Psoas muscle (tissue), 8 donors: ENCODE results near the gene DDA1. TPM values are rescaled to one million over a fixed set of nuclear protein-coding genes. Genes with fewer than 3 reads are reported as not detected.
A peak's percentile ranks its signal among the peaks of the same experiment; 100 is the strongest.

Experiments
- ATAC-seq, 4 donors: fragments of 200-7000 bp; cut with Tn5 transposase; one replicate each; pipeline ENCODE4 v1.9.1; 2020; ENCODE audit warnings: moderate library complexity in 3 of 4, mild to moderate bottlenecking in 2 of 4
- DNase-seq, 2 donors: peaks; one replicate each; pipeline ENCODE4 v3.0.0-alpha.2; 2020
- H3K27ac ChIP-seq: fragments of 200-600 bp; one replicate; pipeline ENCODE4 v1.8.0; 2022
- H3K27me3 ChIP-seq, 3 donors: fragments of 200-600 bp in 1 of 3; one replicate each; pipeline versions ENCODE4 v1.6.1 to v1.8.0; 2013 to 2022; ENCODE audit warnings: low read length in 2 of 3, mild to moderate bottlenecking in 2 of 3, moderate library complexity in 1 of 3; ENCODE audit not compliant: insufficient read depth in 3 of 3
- H3K36me3 ChIP-seq, 2 donors: fragments of 200-600 bp in 1 of 2; one replicate each; pipeline versions ENCODE4 v1.6.1 to v1.8.0; 2013 to 2022; ENCODE audit warnings: low read depth in 1 of 2, mild to moderate bottlenecking in 1 of 2, moderate library complexity in 1 of 2; ENCODE audit not compliant: insufficient read depth in 1 of 2
- H3K4me1 ChIP-seq: fragments of 200-600 bp; one replicate; pipeline ENCODE4 v1.8.0; 2022
- H3K4me3 ChIP-seq: fragments of 200-600 bp; one replicate; pipeline ENCODE4 v1.8.0; 2022; ENCODE audit warnings: mild to moderate bottlenecking
- H3K9me3 ChIP-seq: fragments of 200-600 bp; one replicate; pipeline ENCODE4 v1.8.0; 2022
- CTCF ChIP-seq: fragments of 200-600 bp; IDR thresholded peaks from one replicate; pipeline ENCODE4 v1.8.0; 2022; ENCODE audit warnings: antibody characterized with exemption
- WGBS, 3 donors: extraction: QIAGEN DNeasy Blood & Tissue Kit; methylation state at CpG; one replicate each; pipeline versions ENCODE4 v1.1.6 to v1.1.7; 2013; 5-methylcytosine and 5-hydroxymethylcytosine counted together
- intact Hi-C, 2 donors: fragments of 100-400 bp; cut with DNase I; formaldehyde crosslinking; loops; one replicate each; pipeline versions ENCODE4 v1.11.0 to v1.14.2; 2022
- polyA plus RNA-seq, 3 donors: library from polyadenylated mRNA; stranded (reverse); fragments of 200-250 nt; gene quantifications; one replicate each; pipeline ENCODE4 v1.2.3, GENCODE V29; 2013
- total RNA-seq, 4 donors: library from RNA; stranded (reverse); fragmentation: NEBNext Ultra II Directional in 2 of 4; extraction: Animal tissue kit (Norgen Biotek cat#: 25700) in 2 of 4; gene quantifications; one replicate each; pipeline versions ENCODE4 v1.2.1 to v1.2.4, GENCODE V29; 2021 to 2023
- donor health status: healthy with polysubstance abuse.
- donor health status: DM: no; HTN: no; CAD: no; lungs with moderate emphysema.
- donor health status: Bipolar disorder and iron deficiency.
- donor health status: healthy.
- donor health status: DM: yes; HTN: yes; CAD: no.
- donor health status: DM: no; HTN: no; CAD: no.
- donor health status: DM: no; HTN: no; CAD: no.
- donor health status: DM: yes; HTN: yes; CAD: no.

Gene DDA1
- total and polyA plus RNA-seq, 7 donors: 21.5 to 90.4 (median 35.4) TPM

GRCh38 chr19:17302391-17303166, 6.8 kb upstream of the DDA1 start:
- 5 to 9% (median 8%) methylated on average over 16 to 29 of the region's 29 CpGs for WGBS, 3 donors
- Histone ChIP-seq H3K9me3 (peaks cover 5% of the 10 kb centered on the region), H3K36me3 (peaks cover 0 to 13% of the 10 kb centered on the region in 2 donors), H3K27ac (peak overlapping the region; percentile 86), H3K4me1 (peaks cover 32% of the 10 kb centered on the region), H3K4me3 (peak overlapping the region; percentile 93), H3K27me3 (no peaks in the 10 kb centered on the region)
- peak in 2 of 4 donors; percentile 0 for ATAC-seq
- TF ChIP-seq CTCF: no peak
- DNase-seq: peak in 1 of 2 donors; percentile 71
- intact Hi-C loops: no loop called here

- ATAC-seq (peak; percentile 84 to 88 (median 84)), DNase-seq (peak; percentile 97 to 99)
- Histone ChIP-seq H3K9me3 (peaks cover 1% of the 10 kb centered on the region), H3K4me3 (peak within 1 kb of the TSS; percentile 93), H3K4me1 (peaks cover 32% of the 10 kb centered on the region), H3K27me3 (no peaks in the 10 kb centered on the region), H3K36me3 (peaks cover 0 to 8% of the 10 kb centered on the region in 2 donors), H3K27ac (peak within 1 kb of the TSS; percentile 86)
- intact Hi-C loops: no loop called here
- peak; percentile 60 for TF ChIP-seq CTCF
- 1 to 2% (median 1%) methylated on average over 49 to 52 of the region's 52 CpGs for WGBS, 3 donors
Observed at GRCh38 chr19:17303167-17303939, 6.0 kb upstream of the DDA1 start, which contains the start of gene ABHD8. ABHD8 (minus strand) TSS chr19:17303425; CDS start chr19:17301616, 1,809 bp downstream.

DNA sequence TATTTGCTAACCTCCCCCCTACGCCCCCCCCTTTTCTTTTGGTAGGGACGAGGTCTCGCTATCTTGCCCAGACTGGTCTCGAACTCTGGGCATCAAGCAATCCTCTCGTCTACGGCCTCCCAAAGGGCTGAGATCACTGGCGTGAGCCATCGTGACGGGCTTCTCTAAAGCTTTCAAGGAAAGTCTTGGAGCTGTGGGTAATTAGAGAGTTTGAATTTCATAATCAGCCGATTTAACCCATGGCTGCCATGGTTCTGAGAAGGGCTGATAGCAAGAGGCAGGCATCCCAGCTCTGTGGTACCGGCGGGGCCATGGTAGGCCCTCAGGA, 5.5 kb upstream of the DDA1 start:
- ATAC-seq (peak in 1 of 4 donors; percentile 5), DNase-seq (no peak)
- TF ChIP-seq CTCF: no peak
- Histone ChIP-seq H3K27ac (peak overlapping the region; percentile 86), H3K36me3 (peaks cover 0 to 7% of the 10 kb centered on the region in 2 donors), H3K4me3 (peak overlapping the region; percentile 93), H3K9me3 (no peaks in the 10 kb centered on the region), H3K27me3 (no peaks in the 10 kb centered on the region), H3K4me1 (peaks cover 32% of the 10 kb centered on the region)
- WGBS, 3 donors: 33 to 48% (median 48%) methylated on average over 12 of the region's 12 CpGs
- intact Hi-C loops: no loop called here

DNA sequence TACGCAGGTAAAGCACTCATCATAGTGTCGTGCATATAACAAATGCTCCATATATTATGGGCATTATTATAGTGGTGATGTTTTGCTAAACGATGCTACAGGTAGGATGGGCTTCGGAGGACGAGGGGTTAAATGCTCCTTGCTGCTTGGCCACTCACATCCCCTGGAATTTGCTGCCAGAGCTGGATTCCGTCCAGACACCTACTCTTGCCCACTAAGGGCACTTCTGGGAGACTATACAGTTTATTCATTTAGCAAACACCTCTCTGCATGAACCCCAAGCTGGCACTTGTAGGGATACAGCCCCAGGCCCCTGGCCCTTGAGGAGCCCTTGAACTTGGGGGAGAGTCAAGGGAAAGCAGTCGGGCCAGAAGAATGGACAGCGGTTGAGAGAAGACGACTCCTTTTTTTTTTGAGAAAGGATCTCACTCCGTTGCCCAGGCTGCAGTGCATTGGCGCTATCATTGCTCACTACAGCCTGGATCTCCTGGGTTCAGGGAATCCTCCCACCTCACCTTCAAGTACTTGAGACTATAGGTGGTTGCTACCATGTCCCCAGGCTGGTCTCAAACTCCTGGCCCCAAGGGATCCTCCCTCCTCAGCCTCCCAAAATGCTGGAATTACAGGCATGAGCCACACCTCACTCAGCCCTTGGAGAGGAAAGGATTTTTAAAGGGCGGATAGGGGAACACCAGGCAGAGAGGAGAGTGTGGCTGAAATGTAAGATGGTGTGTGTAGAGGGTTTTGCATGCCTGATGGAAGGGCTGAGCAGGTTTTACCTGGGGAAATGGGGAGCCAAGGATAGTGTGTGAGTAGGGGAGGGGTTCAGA, 4.8 kb upstream of the DDA1 start:
- Histone ChIP-seq H3K27ac (peak overlapping the region; percentile 88), H3K9me3 (no peaks in the 10 kb centered on the region), H3K4me3 (no peak overlapping the region), H3K4me1 (peaks cover 32% of the 10 kb centered on the region), H3K36me3 (peaks cover 0 to 7% of the 10 kb centered on the region in 2 donors), H3K27me3 (no peaks in the 10 kb centered on the region)
- WGBS, 3 donors: 48 to 55% (median 52%) methylated on average over 12 of the region's 12 CpGs
- intact Hi-C loops: no loop called here
- no peak for ATAC-seq
- TF ChIP-seq CTCF: no peak
- no peak for DNase-seq
